ENCODE results near the gene RNF168.
"Not testable (repeated sequence)": the region's sequence is repeated elsewhere in the genome, so short reads cannot be mapped to it uniquely, and the experiment has no call there.

The RNF168 gene

DNA sequence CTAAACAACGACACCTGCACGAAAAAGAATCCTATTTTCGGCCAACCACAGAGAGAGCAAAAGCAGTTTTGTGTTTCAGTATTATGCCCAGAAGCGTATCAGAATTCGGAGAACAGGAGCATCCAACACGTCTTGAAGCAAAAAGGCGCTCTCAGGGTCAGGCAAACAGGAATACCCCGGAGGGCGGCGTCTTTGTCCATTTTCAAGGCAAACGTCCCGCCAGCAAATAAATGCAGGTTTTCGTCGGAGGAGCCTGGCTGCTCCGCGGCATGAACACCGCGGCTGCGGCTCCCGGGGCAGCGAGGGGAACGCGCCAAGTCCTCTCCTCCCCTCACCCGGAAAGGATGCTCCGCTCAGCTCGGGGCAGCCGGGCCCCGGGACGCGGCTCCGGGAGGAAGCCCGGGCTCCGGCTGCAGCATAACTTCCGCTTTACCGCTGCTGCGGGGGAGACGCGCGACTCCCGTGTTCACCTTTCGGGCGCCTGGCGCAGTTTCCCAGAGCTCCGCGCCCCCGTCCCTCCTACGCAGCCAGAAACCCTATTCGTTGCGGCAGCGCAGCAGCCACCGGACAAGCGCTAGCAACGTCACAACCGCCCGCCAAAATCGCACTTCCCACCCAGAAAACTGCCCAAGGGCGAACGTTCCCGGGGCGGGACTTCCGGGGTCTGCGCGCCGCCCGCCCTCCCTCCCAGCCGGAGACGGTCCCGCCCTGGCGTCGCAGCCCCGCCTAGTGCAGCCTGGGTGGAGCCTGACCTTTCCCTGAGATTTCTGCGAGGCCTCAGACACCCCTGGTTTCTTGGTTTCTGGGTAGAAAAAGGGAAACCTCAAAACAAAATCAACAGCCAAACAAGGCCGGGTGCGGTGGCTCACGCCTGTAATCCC lies at the start of gene RNF168:
TSS of gene RNF168 (minus strand) at position 573 of the 881 bp plus-strand sequence. CDS start 595 bp downstream, outside the sequence.
- peaks cover 9 to 18% of the 10 kb centered on the region in 2 donors for H3K4me1 ChIP-seq (ENCODE audit: control insufficient read depth in 1 of 2, insufficient read depth in 2 of 2, low read length in 2 of 2)
- H3K27me3 ChIP-seq (ENCODE audit: control insufficient read depth in 1 of 2, insufficient read depth in 2 of 2, low read length in 2 of 2) = no peaks in the 10 kb centered on the region
- H3K36me3 ChIP-seq (ENCODE audit: control insufficient read depth in 1 of 2, insufficient read depth in 2 of 2, low read length in 2 of 2) = peaks cover 0 to 6% of the 10 kb centered on the region in 2 donors

DNA sequence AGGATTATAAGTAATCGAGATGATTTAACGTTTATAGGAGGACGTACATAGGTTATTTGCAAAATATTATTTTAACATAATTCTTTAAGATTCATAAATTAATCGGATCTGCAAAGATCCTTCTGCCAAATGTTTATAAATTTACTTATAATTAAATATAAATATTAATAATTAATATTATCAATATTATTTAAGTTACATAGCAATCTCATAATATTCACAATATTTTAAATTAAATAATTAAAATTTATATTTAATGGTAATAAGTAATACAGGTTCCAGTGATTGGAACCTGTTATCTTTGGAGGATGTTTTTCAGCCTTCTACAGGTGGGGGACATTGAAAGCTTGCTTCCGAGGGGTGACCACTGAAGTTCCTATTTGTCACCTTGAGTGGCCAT lies 48.7 kb upstream of the RNF168 start:
- Histone ChIP-seq H3K27me3 (ENCODE audit: control insufficient read depth in 1 of 2, insufficient read depth in 2 of 2, low read length in 2 of 2) (no peaks in the 10 kb centered on the region), H3K27ac (ENCODE audit: low read depth, low read length) (no peak overlapping the region), H3K4me3 (ENCODE audit: low read depth in 1 of 2, low read length in 2 of 2) (no peak overlapping the region)

More for the DNA sequence above, at the start of gene RNF168:
- Histone ChIP-seq H3K9me3 (ENCODE audit: control insufficient read depth in 1 of 2, low read length in 2 of 2) (peaks cover 0 to 4% of the 10 kb centered on the region in 2 donors), H3K9ac (ENCODE audit: low read depth in 1 of 2, low read length in 2 of 2) (peak within 1 kb of the TSS; percentile 72 to 98), H3K27ac (ENCODE audit: low read depth, low read length) (peak within 1 kb of the TSS; percentile 76), H3K4me3 (ENCODE audit: low read depth in 1 of 2, low read length in 2 of 2) (peak within 1 kb of the TSS; percentile 90)

GRCh38 chr3:196550172-196550571 lies 46.6 kb upstream of the RNF168 start:
- H3K36me3 ChIP-seq (ENCODE audit: control insufficient read depth in 1 of 2, insufficient read depth in 2 of 2, low read length in 2 of 2); H3K27ac ChIP-seq (ENCODE audit: low read depth, low read length): not testable (repeated sequence)

More for the DNA sequence above, 48.7 kb upstream of the RNF168 start:
- no peaks in the 10 kb centered on the region for H3K4me1 ChIP-seq (ENCODE audit: control insufficient read depth in 1 of 2, insufficient read depth in 2 of 2, low read length in 2 of 2)
- no peak overlapping the region for H3K9ac ChIP-seq (ENCODE audit: low read depth in 1 of 2, low read length in 2 of 2)
- peaks cover 0 to 10% of the 10 kb centered on the region in 2 donors for H3K9me3 ChIP-seq (ENCODE audit: control insufficient read depth in 1 of 2, low read length in 2 of 2)
- H3K36me3 ChIP-seq (ENCODE audit: control insufficient read depth in 1 of 2, insufficient read depth in 2 of 2, low read length in 2 of 2) = no peaks in the 10 kb centered on the region

GRCh38 chr3:196549312-196549711 lies 45.7 kb upstream of the RNF168 start:
- not testable (repeated sequence) for H3K27me3 ChIP-seq (ENCODE audit: control insufficient read depth in 1 of 2, insufficient read depth in 2 of 2, low read length in 2 of 2); H3K4me3 ChIP-seq (ENCODE audit: low read depth in 1 of 2, low read length in 2 of 2); H3K27ac ChIP-seq (ENCODE audit: low read depth, low read length); H3K9me3 ChIP-seq (ENCODE audit: control insufficient read depth in 1 of 2, low read length in 2 of 2); H3K9ac ChIP-seq (ENCODE audit: low read depth in 1 of 2, low read length in 2 of 2); H3K4me1 ChIP-seq (ENCODE audit: control insufficient read depth in 1 of 2, insufficient read depth in 2 of 2, low read length in 2 of 2); H3K36me3 ChIP-seq (ENCODE audit: control insufficient read depth in 1 of 2, insufficient read depth in 2 of 2, low read length in 2 of 2)

More at GRCh38 chr3:196550172-196550571, 46.6 kb upstream of the RNF168 start:
- not testable (repeated sequence) for H3K4me3 ChIP-seq (ENCODE audit: low read depth in 1 of 2, low read length in 2 of 2); H3K4me1 ChIP-seq (ENCODE audit: control insufficient read depth in 1 of 2, insufficient read depth in 2 of 2, low read length in 2 of 2); H3K9me3 ChIP-seq (ENCODE audit: control insufficient read depth in 1 of 2, low read length in 2 of 2); H3K27me3 ChIP-seq (ENCODE audit: control insufficient read depth in 1 of 2, insufficient read depth in 2 of 2, low read length in 2 of 2); H3K9ac ChIP-seq (ENCODE audit: low read depth in 1 of 2, low read length in 2 of 2)

- Histone ChIP-seq H3K9me3 (ENCODE audit: control insufficient read depth in 1 of 2, low read length in 2 of 2) (peaks cover 0 to 10% of the 10 kb centered on the region in 2 donors), H3K9ac (ENCODE audit: low read depth in 1 of 2, low read length in 2 of 2) (no peak overlapping the region), H3K27ac (ENCODE audit: low read depth, low read length) (no peak overlapping the region), H3K4me3 (ENCODE audit: low read depth in 1 of 2, low read length in 2 of 2) (no peak overlapping the region), H3K36me3 (ENCODE audit: control insufficient read depth in 1 of 2, insufficient read depth in 2 of 2, low read length in 2 of 2) (no peaks in the 10 kb centered on the region), H3K27me3 (ENCODE audit: control insufficient read depth in 1 of 2, insufficient read depth in 2 of 2, low read length in 2 of 2) (no peaks in the 10 kb centered on the region), H3K4me1 (ENCODE audit: control insufficient read depth in 1 of 2, insufficient read depth in 2 of 2, low read length in 2 of 2) (no peaks in the 10 kb centered on the region)
Measured at GRCh38 chr3:196547067-196547466, 43.5 kb upstream of the RNF168 start.

DNA sequence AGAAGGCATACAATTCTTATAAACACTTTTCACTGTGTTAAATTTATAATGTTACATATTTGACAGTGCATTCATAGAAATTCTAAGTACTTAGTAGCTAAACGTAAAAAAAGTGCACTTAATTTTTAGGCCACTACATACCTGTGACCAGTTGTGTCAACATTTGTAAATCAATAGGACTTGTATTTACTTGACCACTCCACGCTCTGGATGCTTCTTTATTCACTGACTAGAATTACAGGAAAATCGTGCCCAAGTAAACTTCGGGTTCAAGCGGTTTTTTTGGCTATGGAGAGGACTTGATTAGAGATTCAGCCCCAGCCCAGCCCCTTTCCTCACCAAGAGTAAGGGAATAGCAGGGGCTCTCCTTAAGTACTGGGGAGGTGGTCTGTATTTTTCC lies 43.0 kb upstream of the RNF168 start:
- Histone ChIP-seq H3K9me3 (ENCODE audit: control insufficient read depth in 1 of 2, low read length in 2 of 2) (peaks cover 0 to 10% of the 10 kb centered on the region in 2 donors), H3K9ac (ENCODE audit: low read depth in 1 of 2, low read length in 2 of 2) (no peak overlapping the region), H3K4me1 (ENCODE audit: control insufficient read depth in 1 of 2, insufficient read depth in 2 of 2, low read length in 2 of 2) (no peaks in the 10 kb centered on the region), H3K4me3 (ENCODE audit: low read depth in 1 of 2, low read length in 2 of 2) (no peak overlapping the region), H3K27ac (ENCODE audit: low read depth, low read length) (no peak overlapping the region), H3K36me3 (ENCODE audit: control insufficient read depth in 1 of 2, insufficient read depth in 2 of 2, low read length in 2 of 2) (no peaks in the 10 kb centered on the region), H3K27me3 (ENCODE audit: control insufficient read depth in 1 of 2, insufficient read depth in 2 of 2, low read length in 2 of 2) (no peaks in the 10 kb centered on the region)

GRCh38 chr3:196544491-196544992 lies 41.0 kb upstream of the RNF168 start:
- Histone ChIP-seq H3K4me1 (ENCODE audit: control insufficient read depth in 1 of 2, insufficient read depth in 2 of 2, low read length in 2 of 2) (no peaks in the 10 kb centered on the region), H3K27me3 (ENCODE audit: control insufficient read depth in 1 of 2, insufficient read depth in 2 of 2, low read length in 2 of 2) (no peaks in the 10 kb centered on the region), H3K27ac (ENCODE audit: low read depth, low read length) (no peak overlapping the region), H3K4me3 (ENCODE audit: low read depth in 1 of 2, low read length in 2 of 2) (no peak overlapping the region), H3K9ac (ENCODE audit: low read depth in 1 of 2, low read length in 2 of 2) (no peak overlapping the region), H3K9me3 (ENCODE audit: control insufficient read depth in 1 of 2, low read length in 2 of 2) (peaks cover 0 to 6% of the 10 kb centered on the region in 2 donors), H3K36me3 (ENCODE audit: control insufficient read depth in 1 of 2, insufficient read depth in 2 of 2, low read length in 2 of 2) (no peaks in the 10 kb centered on the region)

DNA sequence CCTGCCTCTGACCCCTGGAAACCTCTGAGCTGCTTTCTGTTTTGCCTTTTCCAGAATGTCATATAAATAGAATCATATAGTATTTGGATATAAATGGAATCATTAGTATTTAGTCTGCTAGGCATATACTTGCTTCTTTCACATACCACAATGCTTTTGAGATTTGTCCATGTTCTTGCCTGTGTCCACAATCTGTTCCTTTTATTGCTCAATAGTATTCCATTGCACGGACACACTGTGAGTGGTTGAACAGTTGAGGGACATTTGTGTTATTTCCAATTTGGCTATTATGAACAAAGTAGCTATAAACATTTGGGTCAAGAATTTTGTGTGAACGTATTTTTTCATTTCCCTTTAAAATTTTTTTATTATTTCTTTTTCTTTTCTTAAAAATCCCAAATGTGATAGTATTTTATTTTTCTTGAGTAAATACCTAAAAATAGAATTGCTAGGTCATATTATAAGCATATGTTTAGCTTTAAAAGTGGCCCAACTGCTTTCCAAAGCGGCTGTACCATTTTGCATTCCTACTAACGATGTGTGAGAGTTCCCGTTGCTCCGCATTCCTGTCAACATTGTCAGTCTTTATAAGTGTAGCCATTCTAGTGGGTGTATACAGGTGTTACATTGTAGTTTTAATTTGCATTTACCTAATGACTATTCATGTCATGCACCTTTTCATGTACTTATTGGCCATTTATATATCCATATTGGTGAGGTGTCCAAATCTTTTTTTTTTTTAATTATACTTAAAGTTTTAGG lies 38.3 kb upstream of the RNF168 start:
- H3K9ac ChIP-seq (ENCODE audit: low read depth in 1 of 2, low read length in 2 of 2) = no peak overlapping the region
- no peaks in the 10 kb centered on the region for H3K36me3 ChIP-seq (ENCODE audit: control insufficient read depth in 1 of 2, insufficient read depth in 2 of 2, low read length in 2 of 2)
- H3K27ac ChIP-seq (ENCODE audit: low read depth, low read length) = no peak overlapping the region
- no peaks in the 10 kb centered on the region for H3K27me3 ChIP-seq (ENCODE audit: control insufficient read depth in 1 of 2, insufficient read depth in 2 of 2, low read length in 2 of 2)
- no peaks in the 10 kb centered on the region for H3K4me1 ChIP-seq (ENCODE audit: control insufficient read depth in 1 of 2, insufficient read depth in 2 of 2, low read length in 2 of 2)
- H3K4me3 ChIP-seq (ENCODE audit: low read depth in 1 of 2, low read length in 2 of 2) = no peak overlapping the region
- no peaks in the 10 kb centered on the region for H3K9me3 ChIP-seq (ENCODE audit: control insufficient read depth in 1 of 2, low read length in 2 of 2)

- no peaks in the 10 kb centered on the region for H3K27me3 ChIP-seq (ENCODE audit: control insufficient read depth in 1 of 2, insufficient read depth in 2 of 2, low read length in 2 of 2)
- no peaks in the 10 kb centered on the region for H3K9me3 ChIP-seq (ENCODE audit: control insufficient read depth in 1 of 2, low read length in 2 of 2)
- H3K4me3 ChIP-seq (ENCODE audit: low read depth in 1 of 2, low read length in 2 of 2) = no peak overlapping the region
- H3K27ac ChIP-seq (ENCODE audit: low read depth, low read length) = no peak overlapping the region
- no peaks in the 10 kb centered on the region for H3K36me3 ChIP-seq (ENCODE audit: control insufficient read depth in 1 of 2, insufficient read depth in 2 of 2, low read length in 2 of 2)
- no peaks in the 10 kb centered on the region for H3K4me1 ChIP-seq (ENCODE audit: control insufficient read depth in 1 of 2, insufficient read depth in 2 of 2, low read length in 2 of 2)
- no peak overlapping the region for H3K9ac ChIP-seq (ENCODE audit: low read depth in 1 of 2, low read length in 2 of 2)
Measured at GRCh38 chr3:196537319-196537984, 33.9 kb upstream of the RNF168 start.

All from duodenal mucosa (tissue), 2 donors.